MV-4-11 (cell line): ENCODE results near the gene AGPS.
"Not testable (repeated sequence)": the region's sequence is repeated elsewhere in the genome, so short reads cannot be mapped to it uniquely, and the experiment has no call there.

Experiments used
- DNase-seq: peaks from one replicate; lab custom pipeline; 2025; lab: John Stamatoyannopoulos, UW

Gene AGPS

DNA sequence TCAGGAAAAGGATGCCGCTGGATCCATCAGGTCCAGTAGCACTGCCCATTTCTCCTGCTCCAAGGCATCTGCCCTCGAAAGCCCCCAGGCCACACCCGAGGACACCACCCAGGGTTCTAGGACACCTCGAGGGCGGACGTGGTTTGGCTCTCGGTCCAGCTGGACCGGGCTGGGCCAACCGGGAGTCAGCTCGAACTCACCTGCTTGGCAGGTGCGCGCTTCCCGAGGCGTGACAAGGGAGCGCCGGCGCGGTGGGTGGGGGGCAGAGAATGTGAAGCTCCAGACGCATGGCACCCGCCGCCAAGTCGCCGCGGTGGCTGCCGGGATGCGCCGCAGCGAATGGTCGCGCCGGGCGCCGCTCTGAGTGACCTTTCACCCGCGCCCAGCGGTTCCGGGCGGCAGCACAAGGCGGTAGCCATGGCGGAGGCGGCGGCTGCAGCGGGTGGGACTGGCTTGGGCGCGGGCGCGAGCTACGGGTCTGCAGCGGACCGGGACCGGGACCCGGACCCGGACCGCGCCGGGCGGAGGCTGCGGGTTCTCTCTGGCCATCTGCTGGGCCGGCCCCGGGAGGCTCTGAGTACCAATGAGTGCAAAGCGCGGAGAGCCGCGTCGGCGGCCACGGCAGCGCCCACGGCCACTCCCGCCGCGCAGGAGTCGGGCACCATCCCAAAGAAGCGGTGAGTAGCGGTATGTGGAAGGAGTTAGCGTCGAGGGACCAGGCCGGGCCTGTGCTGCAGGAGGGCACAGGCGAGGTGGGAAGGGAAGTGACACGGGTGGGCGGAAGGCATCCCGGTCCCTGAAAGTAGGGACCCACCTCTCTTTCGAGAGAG lies at the start of gene AGPS:
AGPS (plus strand) TSS at position 401 of the 830 bp plus-strand sequence; CDS start at position 418, 17 bp downstream.
- peak; percentile 44 for DNase-seq

DNA sequence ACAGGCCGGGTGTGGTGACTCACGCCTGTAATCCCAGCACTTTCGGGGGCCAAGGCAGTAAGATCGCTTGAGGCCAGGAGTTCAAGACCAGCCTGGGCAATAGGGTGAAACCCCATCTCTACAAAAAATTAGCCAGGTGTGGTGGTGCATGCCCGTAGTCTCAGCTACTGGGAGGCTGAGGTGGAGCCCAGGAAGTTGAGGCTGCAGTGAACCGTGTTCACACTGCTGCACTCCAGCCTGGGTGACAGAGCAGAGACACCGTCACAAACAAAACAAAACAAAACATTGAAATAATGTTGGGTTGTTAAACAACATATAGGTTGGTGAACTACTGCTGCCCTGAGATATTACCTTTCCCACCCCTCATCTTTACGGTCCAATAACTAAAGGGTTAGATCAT lies 48.8 kb upstream of the AGPS start:
- no peak for DNase-seq

DNA sequence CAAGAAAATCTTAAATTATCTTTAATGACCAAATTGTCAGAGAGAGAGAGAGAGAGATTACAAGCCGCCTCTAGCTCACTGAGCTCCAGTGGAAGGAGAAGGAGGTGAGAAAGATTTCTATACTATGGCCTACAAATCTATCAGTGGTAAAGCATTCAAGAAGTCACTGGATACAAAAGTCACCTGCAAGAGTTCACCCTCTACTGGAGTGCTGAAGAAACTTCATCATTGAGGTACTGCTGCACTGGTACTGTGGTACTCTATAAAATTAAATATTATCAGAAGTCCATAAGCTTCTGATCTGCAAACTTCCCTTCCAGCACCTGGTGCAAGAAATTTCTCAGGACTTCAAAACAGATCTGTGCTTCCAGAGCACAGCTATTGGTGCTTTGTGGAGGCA lies 48.3 kb upstream of the AGPS start:
- no peak for DNase-seq

DNA sequence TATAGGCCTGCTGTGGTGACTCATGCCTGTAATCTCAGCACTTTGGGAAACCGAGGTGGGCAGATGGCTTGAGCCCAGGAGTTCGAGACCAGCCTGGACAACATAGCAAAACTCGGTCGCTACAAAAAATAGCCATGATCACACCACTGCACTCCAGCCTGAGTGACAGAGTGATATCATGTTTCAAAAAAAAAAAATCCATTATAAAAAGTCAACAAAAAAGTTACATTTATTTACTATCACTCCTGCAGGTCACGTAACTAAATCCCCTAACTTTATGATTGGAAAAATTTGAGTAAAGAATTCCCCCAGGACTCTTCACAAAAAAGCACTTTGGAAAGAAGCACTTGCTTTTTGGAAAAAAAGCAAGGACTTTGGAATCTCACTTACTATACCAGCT lies 46.4 kb upstream of the AGPS start:
- no peak for DNase-seq

- DNase-seq = no peak
These were observed 45.0 kb upstream of the AGPS start for GRCh38 chr2:177347570-177347969.

- peak; percentile 70 for DNase-seq
These were observed 44.4 kb upstream of the AGPS start for GRCh38 chr2:177348118-177348654.

- no peak for DNase-seq
These were observed 43.6 kb upstream of the AGPS start for GRCh38 chr2:177348733-177349693.

DNA sequence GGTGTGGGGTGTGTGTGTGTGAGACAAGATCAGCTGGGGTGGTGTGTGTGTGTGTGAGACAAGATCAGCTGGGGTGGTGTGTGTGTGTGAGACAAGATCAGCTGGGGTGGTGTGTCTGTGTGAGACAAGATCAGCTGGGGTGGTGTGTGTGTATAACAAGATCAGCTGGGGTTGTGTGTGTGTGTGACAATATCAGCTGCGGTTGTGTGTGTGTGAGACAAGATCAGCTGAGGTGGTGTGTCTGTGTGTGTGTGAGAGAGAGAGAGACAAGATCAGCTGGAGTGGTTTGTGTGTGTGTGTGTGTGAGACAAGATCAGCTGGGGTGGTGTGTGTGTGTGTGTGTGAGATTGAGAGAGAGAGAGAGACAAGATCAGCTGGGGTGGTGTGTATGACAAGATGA lies 41.9 kb upstream of the AGPS start:
- not testable (repeated sequence) for DNase-seq

DNA sequence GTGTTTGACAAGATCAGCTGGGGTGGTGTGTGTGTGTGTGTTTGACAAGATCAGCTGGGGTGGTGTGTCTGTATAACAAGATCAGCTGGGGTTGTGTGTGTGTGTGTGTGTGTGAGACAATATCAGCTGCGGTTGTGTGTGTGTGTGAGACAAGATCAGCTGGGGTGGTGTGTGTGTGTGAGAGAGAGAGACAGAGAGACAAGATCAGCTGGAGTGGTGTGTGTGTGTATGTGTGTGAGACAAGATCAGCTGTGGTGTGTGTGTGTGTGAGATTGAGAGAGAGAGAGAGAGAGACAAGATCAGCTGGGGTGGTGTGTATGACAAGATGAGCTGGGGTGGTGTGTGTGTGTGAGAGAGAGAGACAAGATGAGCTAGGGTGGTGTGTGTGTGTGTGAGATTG lies 41.5 kb upstream of the AGPS start:
- not testable (repeated sequence) for DNase-seq

- DNase-seq = peak; percentile 66
These were observed 40.0 kb upstream of the AGPS start for GRCh38 chr2:177352441-177353186.

- DNase-seq = no peak
These were observed 39.4 kb upstream of the AGPS start for GRCh38 chr2:177353187-177353478.

DNA sequence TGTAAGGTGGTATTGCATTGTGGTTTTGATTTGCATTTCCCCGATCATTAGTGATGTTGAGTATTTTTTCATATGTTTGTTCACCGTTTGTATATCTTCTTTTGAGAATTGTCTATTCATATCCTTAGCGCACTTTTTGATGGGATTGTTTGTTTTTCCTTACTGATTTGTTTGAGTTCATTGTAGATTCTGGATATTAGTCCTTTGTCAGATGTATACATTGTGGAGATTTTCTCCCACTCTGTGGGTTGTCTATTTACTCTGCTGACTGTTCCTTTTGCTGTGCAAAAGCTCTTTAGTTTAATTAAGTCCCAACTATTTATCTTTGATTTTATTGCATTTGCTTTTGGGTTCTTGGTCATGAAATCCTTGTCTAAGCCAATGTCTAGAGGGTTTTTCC lies 38.0 kb upstream of the AGPS start:
- DNase-seq = not testable (repeated sequence)

- no peak for DNase-seq
These were observed 36.7 kb upstream of the AGPS start for GRCh38 chr2:177355874-177356273.

GRCh38 chr2:177359836-177360595 lies 32.6 kb upstream of the AGPS start:
- DNase-seq = no peak

DNA sequence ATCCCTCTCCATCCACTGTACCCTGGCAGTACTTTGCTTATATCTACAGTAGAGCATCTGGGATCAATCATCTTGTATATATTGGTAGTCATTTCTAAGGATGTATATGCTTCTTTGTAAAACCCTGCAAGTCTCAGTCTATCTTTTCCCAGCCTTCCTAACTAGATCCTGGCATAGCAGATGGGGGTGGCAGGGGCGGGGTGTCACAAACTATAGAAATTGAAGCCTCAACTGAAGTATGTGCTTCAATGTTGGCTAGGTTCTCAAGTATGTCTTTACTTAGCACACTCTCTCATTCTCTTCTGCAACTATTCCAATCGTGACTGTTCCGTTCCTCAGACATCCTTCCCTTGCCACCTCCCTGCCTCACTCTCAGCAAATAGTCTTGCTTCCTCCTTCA lies 30.1 kb upstream of the AGPS start:
- DNase-seq = no peak

- no peak for DNase-seq
These were observed 29.2 kb upstream of the AGPS start for GRCh38 chr2:177363332-177363731.

- DNase-seq = not testable (repeated sequence)
These were observed 26.8 kb upstream of the AGPS start for GRCh38 chr2:177365764-177366163.

DNA sequence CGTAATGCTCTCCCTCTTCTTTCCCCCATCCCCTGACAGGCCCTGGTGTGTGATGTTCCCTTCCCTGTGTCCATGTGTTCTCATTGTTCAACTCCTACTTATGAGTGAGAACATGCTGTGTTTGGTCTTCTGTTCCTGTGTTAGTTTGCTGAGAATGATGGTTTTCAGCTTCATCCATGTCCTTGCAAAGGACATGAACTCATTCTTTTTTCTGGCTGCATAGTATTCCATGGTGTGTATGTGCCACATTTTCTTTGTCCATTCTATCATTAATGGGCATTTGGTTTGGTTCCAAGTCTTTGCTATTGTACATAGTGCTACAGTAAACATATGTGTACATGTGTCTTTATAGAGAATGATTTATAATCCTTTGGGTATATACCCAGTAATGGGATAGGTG lies 24.6 kb upstream of the AGPS start:
- DNase-seq = not testable (repeated sequence)

- DNase-seq = no peak
These were observed 13.2 kb upstream of the AGPS start for GRCh38 chr2:177379354-177379753.

- DNase-seq = no peak
These were observed 12.4 kb upstream of the AGPS start for GRCh38 chr2:177380181-177380580.

DNA sequence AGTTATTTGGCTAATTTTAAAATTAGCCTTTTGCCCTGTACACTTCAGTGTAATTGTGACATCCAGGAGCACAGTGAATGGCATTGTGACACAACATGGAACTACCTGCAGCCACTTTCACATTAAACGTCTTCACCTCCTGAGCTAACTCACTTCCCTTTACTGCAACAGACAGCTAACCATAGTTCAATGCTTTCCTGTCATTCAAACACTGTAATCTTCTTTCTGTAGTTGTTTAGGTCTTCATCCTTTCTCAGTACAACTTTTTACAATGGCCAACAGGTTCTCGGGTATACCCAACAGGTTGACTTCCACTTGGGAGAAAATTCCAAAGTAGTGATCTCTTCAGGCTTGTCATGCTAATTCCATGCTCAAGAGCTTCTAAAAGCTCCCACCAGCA lies 8.6 kb upstream of the AGPS start:
- no peak for DNase-seq
